Dedifferentiated amniotic fluid mesenchymal stem cell (primary cell): ENCODE data around the gene PEPD.
"Not testable (repeated sequence)": the region's sequence is repeated elsewhere in the genome, so short reads cannot be mapped to it uniquely, and the experiment has no call there.

Experiments
- DNase-seq: peaks from one replicate; pipeline ENCODE4 v3.0.0-alpha.2; 2016; ENCODE audit errors: extremely low spot score

PEPD gene

GRCh38 chr19:33497778-33498175, 23.8 kb downstream of the PEPD start:
- DNase-seq: no peak

- no peak for DNase-seq
These were observed 24.3 kb downstream of the PEPD start for GRCh38 chr19:33497131-33497777.

- no peak for DNase-seq
These were observed 25.3 kb downstream of the PEPD start for GRCh38 chr19:33496038-33496895.

- DNase-seq: no peak
These were observed 28.0 kb downstream of the PEPD start for GRCh38 chr19:33493401-33494275.

- DNase-seq: no peak
These were observed 28.6 kb downstream of the PEPD start for GRCh38 chr19:33492951-33493350.

GRCh38 chr19:33492090-33492489, 29.5 kb downstream of the PEPD start:
- no peak for DNase-seq

- DNase-seq: not testable (repeated sequence)
These were observed 31.0 kb downstream of the PEPD start for GRCh38 chr19:33490596-33490995.

GRCh38 chr19:33490041-33490451, 31.5 kb downstream of the PEPD start:
- DNase-seq: no peak

GRCh38 chr19:33488826-33489225, 32.8 kb downstream of the PEPD start:
- no peak for DNase-seq

GRCh38 chr19:33487901-33488800, 33.4 kb downstream of the PEPD start:
- no peak for DNase-seq

- no peak for DNase-seq
These were observed 34.4 kb downstream of the PEPD start for GRCh38 chr19:33486936-33487811.

- no peak for DNase-seq
These were observed 35.2 kb downstream of the PEPD start for GRCh38 chr19:33486407-33486806.

GRCh38 chr19:33484226-33484774, 37.3 kb downstream of the PEPD start:
- DNase-seq: no peak

- no peak for DNase-seq
These were observed 39.1 kb downstream of the PEPD start for GRCh38 chr19:33482476-33482875.

GRCh38 chr19:33481863-33482262, 39.7 kb downstream of the PEPD start:
- no peak for DNase-seq

- DNase-seq: not testable (repeated sequence)
These were observed 42.0 kb downstream of the PEPD start for GRCh38 chr19:33479570-33479969.

- no peak for DNase-seq
These were observed 43.8 kb downstream of the PEPD start for GRCh38 chr19:33477781-33478180.

GRCh38 chr19:33476151-33476707, 45.4 kb downstream of the PEPD start:
- DNase-seq: no peak

GRCh38 chr19:33473653-33474305, 47.8 kb downstream of the PEPD start:
- DNase-seq: peak; percentile 27
